SU-DHL-6 (cell line): ENCODE results near the gene SC5D.

Experiments used
- EZH2phosphoT487 ChIP-seq: fragments of 200-600 bp; sonication (generic), shearing (Covaris generic); conservative IDR thresholded peaks from 2 replicates; pipeline ENCODE4 v1.6.1; 2018; ENCODE audit warnings: mild to moderate bottlenecking, antibody characterized with exemption, low read length, moderate library complexity, mixed read lengths
- TF ChIP-seq, protein P1 (sequence below): fragments of 200-600 bp; sonication (generic); IDR thresholded peaks from one replicate; pipeline ENCODE4 v1.5.1; 2017; ENCODE audit warnings: antibody characterized with exemption, mild to moderate bottlenecking, low read length, moderate library complexity; ENCODE audit not compliant: insufficient read depth, poor library complexity, severe bottlenecking

DNA sequence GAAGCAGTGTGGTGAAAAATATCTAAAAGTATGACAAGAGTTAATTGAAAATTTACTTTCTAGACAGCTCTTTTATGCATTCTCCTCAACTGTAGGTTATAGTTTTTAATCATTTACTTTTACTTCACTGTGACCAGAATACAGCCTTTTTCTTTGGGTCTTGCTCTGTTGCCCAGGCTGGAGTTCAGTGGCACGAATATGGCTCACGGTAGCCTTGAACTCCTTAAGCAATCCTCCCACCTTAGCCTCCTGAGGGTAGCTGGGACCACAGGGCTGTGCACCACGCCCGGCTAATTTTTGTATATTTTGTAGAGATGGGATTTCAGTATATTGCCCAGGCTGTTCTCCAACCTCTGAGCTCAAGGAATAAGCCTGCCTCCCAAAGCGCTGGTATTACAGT lies 5.3 kb downstream of the SC5D start:
- TF ChIP-seq, protein P1, sequence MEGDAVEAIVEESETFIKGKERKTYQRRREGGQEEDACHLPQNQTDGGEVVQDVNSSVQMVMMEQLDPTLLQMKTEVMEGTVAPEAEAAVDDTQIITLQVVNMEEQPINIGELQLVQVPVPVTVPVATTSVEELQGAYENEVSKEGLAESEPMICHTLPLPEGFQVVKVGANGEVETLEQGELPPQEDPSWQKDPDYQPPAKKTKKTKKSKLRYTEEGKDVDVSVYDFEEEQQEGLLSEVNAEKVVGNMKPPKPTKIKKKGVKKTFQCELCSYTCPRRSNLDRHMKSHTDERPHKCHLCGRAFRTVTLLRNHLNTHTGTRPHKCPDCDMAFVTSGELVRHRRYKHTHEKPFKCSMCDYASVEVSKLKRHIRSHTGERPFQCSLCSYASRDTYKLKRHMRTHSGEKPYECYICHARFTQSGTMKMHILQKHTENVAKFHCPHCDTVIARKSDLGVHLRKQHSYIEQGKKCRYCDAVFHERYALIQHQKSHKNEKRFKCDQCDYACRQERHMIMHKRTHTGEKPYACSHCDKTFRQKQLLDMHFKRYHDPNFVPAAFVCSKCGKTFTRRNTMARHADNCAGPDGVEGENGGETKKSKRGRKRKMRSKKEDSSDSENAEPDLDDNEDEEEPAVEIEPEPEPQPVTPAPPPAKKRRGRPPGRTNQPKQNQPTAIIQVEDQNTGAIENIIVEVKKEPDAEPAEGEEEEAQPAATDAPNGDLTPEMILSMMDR: no peak
- TF ChIP-seq EZH2phosphoT487: no peak
